ENCODE measurements around the gene AQP7.
"Not testable (repeated sequence)": the region's sequence is repeated elsewhere in the genome, so short reads cannot be mapped to it uniquely, and the experiment has no call there.

GRCh38 chr9:33424492-33424891 is 22.1 kb upstream of the AQP7 start:
- TF ChIP-seq, protein P1, sequence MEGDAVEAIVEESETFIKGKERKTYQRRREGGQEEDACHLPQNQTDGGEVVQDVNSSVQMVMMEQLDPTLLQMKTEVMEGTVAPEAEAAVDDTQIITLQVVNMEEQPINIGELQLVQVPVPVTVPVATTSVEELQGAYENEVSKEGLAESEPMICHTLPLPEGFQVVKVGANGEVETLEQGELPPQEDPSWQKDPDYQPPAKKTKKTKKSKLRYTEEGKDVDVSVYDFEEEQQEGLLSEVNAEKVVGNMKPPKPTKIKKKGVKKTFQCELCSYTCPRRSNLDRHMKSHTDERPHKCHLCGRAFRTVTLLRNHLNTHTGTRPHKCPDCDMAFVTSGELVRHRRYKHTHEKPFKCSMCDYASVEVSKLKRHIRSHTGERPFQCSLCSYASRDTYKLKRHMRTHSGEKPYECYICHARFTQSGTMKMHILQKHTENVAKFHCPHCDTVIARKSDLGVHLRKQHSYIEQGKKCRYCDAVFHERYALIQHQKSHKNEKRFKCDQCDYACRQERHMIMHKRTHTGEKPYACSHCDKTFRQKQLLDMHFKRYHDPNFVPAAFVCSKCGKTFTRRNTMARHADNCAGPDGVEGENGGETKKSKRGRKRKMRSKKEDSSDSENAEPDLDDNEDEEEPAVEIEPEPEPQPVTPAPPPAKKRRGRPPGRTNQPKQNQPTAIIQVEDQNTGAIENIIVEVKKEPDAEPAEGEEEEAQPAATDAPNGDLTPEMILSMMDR (IDR thresholded peaks at IDR 0.05; ENCODE audit: low read depth, low read length, missing input control): not testable (repeated sequence)
- TF ChIP-seq SP1 (IDR thresholded peaks at IDR 0.05); MAX (IDR thresholded peaks at IDR 0.05); ZBTB33 (IDR thresholded peaks at IDR 0.05); YY1 (IDR thresholded peaks at IDR 0.05); GABPA (IDR thresholded peaks at IDR 0.05 in 1 of 2, conservative IDR thresholded peaks at IDR 0.05 in 1 of 2); TAF1 (conservative IDR thresholded peaks at IDR 0.05): not testable (repeated sequence)

Data from liver (tissue), 3 donors.